HepG2 (cell line): ENCODE data around the gene CBX2. TPM values are rescaled to one million over a fixed set of nuclear protein-coding genes. Genes with fewer than 3 reads are reported as not detected.

Source experiments
- GATA4 ChIP-seq: sonication (generic); IDR thresholded peaks from 2 replicates; pipeline ENCODE4 v1.6.1; 2016; ENCODE audit warnings: antibody characterized with exemption, low read depth, borderline replicate concordance
- GTF2F1 ChIP-seq: fragments of 150-350 bp; IDR thresholded peaks from 2 replicates; pipeline ENCODE4 v1.6.1; 2014; ENCODE audit warnings: low read length
- HNRNPUL1 ChIP-seq: fragments of 200-400 bp; formaldehyde crosslinking; IDR thresholded peaks from 2 replicates; pipeline ENCODE4 v1.6.1; 2017; ENCODE audit warnings: low read depth, mild to moderate bottlenecking, low read length, moderate library complexity
- MTA3 ChIP-seq: sonication (generic); formaldehyde crosslinking; IDR thresholded peaks from 2 replicates; pipeline ENCODE4 v1.4.0; 2020; ENCODE audit warnings: missing genetic modification reagents
- U2AF1 ChIP-seq: fragments of 200-400 bp; formaldehyde crosslinking; optimal IDR thresholded peaks from 2 replicates; pipeline ENCODE3; 2017; ENCODE audit warnings: mild to moderate bottlenecking, low read depth, low read length
- ZMYM3 ChIP-seq: sonication (generic); formaldehyde crosslinking; IDR thresholded peaks from 2 replicates; pipeline ENCODE4 v1.5.1; 2020; ENCODE audit warnings: mild to moderate bottlenecking, missing genetic modification reagents
- ZNF510 ChIP-seq: sonication (generic); formaldehyde crosslinking; IDR thresholded peaks from 2 replicates; pipeline ENCODE4 v1.4.0; 2020; ENCODE audit warnings: low read depth, mild to moderate bottlenecking, missing genetic modification reagents
- ZNF83 ChIP-seq: sonication (generic); formaldehyde crosslinking; IDR thresholded peaks from 2 replicates; pipeline ENCODE4 v1.4.0; 2020; ENCODE audit warnings: missing genetic modification reagents, mild to moderate bottlenecking, borderline replicate concordance
- ZSCAN12 ChIP-seq: sonication (generic); formaldehyde crosslinking; IDR thresholded peaks from 2 replicates; pipeline ENCODE4 v1.9.0; 2021; ENCODE audit warnings: mild to moderate bottlenecking, missing genetic modification reagents
- polyA plus RNA-seq, 8 experiments: library from polyadenylated mRNA; depleted of rRNA in 3 of 8; stranded (reverse) in 7 of 8; unstranded in 1 of 8; fragments of >200 nt; fragmentation: Illumina TruSeq in 4 of 8; extraction: Trizol in 4 of 8; gene quantifications; 2 replicates each; pipeline versions ENCODE4 v1.2.1 to v1.2.3, GENCODE V29; 2011 to 2016; ENCODE audit warnings: low read depth in 4 of 8, missing spikeins in 1 of 8, mixed read lengths in 1 of 8; ENCODE audit not compliant: insufficient read depth in 1 of 8
- total RNA-seq, 5 experiments: library from RNA; depleted of rRNA; stranded (reverse); fragments of >200 nt; fragmentation: Illumina TruSeq; extraction: Trizol; gene quantifications; 2 replicates each; pipeline ENCODE4 v1.2.3, GENCODE V29; 2016; ENCODE audit warnings: low read depth in 1 of 5
- TF ChIP-seq, protein P1 (sequence below): sonication (generic); formaldehyde crosslinking; IDR thresholded peaks from 2 replicates; pipeline ENCODE4 v1.4.0; 2020; ENCODE audit warnings: mild to moderate bottlenecking, missing genetic modification reagents
- TF ChIP-seq, protein P2 (sequence below): sonication (generic); formaldehyde crosslinking; IDR thresholded peaks from 2 replicates; pipeline ENCODE4 v1.8.1; 2023; ENCODE audit warnings: missing genetic modification reagents, inconsistent platforms, borderline replicate concordance
- TF ChIP-seq, protein P3 (sequence below): sonication (generic); formaldehyde crosslinking; IDR thresholded peaks from 2 replicates; pipeline ENCODE4; 2020; ENCODE audit warnings: missing genetic modification reagents, mild to moderate bottlenecking, borderline replicate concordance
- TF ChIP-seq, protein P4 (sequence below): sonication (generic); formaldehyde crosslinking; IDR thresholded peaks from 2 replicates; pipeline ENCODE4 v1.4.0; 2020; ENCODE audit warnings: missing genetic modification reagents
- TF ChIP-seq, protein P5 (sequence below): sonication (generic); formaldehyde crosslinking; IDR thresholded peaks from 2 replicates; pipeline ENCODE4 v1.4.0; 2020; ENCODE audit warnings: missing genetic modification reagents

CBX2 gene
- total and polyA plus RNA-seq, 2 of the 13 experiments (the other 11 are each of a cell fraction or from before 2014, with no cell fraction given), result 14.5 to 31.1 TPM

DNA sequence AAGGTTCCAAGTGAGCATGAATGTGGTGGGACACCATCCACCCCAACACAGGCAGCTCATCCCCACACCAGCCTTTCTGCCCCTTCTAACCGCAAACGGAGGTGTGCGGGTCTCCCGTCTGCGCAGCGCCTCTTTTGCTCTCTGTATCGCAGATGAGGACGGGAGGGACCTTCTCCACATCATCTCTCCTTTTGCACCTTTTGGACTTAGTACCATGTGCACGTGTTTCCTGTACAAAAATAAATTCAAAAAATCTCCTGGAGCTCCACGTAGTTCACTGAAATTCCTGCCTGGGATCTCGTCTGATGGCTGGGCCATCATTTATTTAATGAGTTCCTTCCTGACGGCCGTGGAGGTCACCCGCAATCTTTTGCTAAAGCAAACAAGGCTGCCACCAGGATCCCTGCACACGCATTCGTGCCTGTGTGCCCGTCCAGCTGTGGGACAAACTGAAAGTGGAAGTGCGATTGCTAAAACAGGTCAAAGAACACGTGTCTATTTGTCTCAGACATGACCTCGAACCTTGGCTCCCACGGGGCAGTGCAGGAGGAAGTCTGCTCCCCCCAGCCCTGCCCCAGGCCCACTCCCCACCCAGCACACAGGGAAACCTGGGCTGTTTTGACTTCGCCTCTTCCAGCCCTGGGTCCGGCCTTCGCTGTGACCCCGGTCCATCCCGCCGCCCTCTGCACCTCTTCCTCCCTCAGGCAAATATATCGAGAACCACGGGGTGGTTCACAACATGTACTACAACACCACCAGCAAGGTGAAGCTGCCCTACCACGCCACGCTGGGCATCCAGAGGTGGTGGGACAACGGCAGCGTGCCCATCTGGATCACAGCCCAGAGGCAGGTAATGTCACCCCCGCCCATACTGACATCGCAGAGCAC, 44.9 kb upstream of the CBX2 start (continued):
- TF ChIP-seq, protein P1, sequence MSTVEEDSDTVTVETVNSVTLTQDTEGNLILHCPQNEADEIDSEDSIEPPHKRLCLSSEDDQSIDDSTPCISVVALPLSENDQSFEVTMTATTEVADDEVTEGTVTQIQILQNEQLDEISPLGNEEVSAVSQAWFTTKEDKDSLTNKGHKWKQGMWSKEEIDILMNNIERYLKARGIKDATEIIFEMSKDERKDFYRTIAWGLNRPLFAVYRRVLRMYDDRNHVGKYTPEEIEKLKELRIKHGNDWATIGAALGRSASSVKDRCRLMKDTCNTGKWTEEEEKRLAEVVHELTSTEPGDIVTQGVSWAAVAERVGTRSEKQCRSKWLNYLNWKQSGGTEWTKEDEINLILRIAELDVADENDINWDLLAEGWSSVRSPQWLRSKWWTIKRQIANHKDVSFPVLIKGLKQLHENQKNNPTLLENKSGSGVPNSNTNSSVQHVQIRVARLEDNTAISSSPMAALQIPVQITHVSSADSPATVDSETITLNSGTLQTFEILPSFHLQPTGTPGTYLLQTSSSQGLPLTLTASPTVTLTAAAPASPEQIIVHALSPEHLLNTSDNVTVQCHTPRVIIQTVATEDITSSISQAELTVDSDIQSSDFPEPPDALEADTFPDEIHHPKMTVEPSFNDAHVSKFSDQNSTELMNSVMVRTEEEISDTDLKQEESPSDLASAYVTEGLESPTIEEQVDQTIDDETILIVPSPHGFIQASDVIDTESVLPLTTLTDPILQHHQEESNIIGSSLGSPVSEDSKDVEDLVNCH (CRISPR knock-in tag), result 0 out of 2 replicates have a peak, but pooled peaks have one; percentile 36
- TF ChIP-seq, protein P2, sequence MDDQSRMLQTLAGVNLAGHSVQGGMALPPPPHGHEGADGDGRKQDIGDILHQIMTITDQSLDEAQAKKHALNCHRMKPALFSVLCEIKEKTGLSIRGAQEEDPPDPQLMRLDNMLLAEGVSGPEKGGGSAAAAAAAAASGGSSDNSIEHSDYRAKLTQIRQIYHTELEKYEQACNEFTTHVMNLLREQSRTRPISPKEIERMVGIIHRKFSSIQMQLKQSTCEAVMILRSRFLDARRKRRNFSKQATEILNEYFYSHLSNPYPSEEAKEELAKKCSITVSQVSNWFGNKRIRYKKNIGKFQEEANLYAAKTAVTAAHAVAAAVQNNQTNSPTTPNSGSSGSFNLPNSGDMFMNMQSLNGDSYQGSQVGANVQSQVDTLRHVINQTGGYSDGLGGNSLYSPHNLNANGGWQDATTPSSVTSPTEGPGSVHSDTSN, result no peak
- TF ChIP-seq, protein P3, sequence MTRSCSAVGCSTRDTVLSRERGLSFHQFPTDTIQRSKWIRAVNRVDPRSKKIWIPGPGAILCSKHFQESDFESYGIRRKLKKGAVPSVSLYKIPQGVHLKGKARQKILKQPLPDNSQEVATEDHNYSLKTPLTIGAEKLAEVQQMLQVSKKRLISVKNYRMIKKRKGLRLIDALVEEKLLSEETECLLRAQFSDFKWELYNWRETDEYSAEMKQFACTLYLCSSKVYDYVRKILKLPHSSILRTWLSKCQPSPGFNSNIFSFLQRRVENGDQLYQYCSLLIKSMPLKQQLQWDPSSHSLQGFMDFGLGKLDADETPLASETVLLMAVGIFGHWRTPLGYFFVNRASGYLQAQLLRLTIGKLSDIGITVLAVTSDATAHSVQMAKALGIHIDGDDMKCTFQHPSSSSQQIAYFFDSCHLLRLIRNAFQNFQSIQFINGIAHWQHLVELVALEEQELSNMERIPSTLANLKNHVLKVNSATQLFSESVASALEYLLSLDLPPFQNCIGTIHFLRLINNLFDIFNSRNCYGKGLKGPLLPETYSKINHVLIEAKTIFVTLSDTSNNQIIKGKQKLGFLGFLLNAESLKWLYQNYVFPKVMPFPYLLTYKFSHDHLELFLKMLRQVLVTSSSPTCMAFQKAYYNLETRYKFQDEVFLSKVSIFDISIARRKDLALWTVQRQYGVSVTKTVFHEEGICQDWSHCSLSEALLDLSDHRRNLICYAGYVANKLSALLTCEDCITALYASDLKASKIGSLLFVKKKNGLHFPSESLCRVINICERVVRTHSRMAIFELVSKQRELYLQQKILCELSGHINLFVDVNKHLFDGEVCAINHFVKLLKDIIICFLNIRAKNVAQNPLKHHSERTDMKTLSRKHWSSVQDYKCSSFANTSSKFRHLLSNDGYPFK (CRISPR knock-in tag), result peak; percentile 49; the same call in 1 of the 2 replicates
- TF ChIP-seq ZNF83 (CRISPR knock-in tag), result peak; percentile 80; the same call in 1 of the 2 replicates
- 0 out of 2 replicates have a peak, but pooled peaks have one; percentile 62 for TF ChIP-seq ZNF510
- TF ChIP-seq ZSCAN12 (CRISPR knock-in tag), result no peak
- TF ChIP-seq ZMYM3, result peak; percentile 36; the same call in 1 of the 2 replicates
- TF ChIP-seq, protein P4, sequence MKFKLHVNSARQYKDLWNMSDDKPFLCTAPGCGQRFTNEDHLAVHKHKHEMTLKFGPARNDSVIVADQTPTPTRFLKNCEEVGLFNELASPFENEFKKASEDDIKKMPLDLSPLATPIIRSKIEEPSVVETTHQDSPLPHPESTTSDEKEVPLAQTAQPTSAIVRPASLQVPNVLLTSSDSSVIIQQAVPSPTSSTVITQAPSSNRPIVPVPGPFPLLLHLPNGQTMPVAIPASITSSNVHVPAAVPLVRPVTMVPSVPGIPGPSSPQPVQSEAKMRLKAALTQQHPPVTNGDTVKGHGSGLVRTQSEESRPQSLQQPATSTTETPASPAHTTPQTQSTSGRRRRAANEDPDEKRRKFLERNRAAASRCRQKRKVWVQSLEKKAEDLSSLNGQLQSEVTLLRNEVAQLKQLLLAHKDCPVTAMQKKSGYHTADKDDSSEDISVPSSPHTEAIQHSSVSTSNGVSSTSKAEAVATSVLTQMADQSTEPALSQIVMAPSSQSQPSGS (CRISPR knock-in tag), result peak; percentile 73
- no peak for TF ChIP-seq U2AF1
- TF ChIP-seq HNRNPUL1, result no peak
- TF ChIP-seq GTF2F1, result no peak
- TF ChIP-seq, protein P5, sequence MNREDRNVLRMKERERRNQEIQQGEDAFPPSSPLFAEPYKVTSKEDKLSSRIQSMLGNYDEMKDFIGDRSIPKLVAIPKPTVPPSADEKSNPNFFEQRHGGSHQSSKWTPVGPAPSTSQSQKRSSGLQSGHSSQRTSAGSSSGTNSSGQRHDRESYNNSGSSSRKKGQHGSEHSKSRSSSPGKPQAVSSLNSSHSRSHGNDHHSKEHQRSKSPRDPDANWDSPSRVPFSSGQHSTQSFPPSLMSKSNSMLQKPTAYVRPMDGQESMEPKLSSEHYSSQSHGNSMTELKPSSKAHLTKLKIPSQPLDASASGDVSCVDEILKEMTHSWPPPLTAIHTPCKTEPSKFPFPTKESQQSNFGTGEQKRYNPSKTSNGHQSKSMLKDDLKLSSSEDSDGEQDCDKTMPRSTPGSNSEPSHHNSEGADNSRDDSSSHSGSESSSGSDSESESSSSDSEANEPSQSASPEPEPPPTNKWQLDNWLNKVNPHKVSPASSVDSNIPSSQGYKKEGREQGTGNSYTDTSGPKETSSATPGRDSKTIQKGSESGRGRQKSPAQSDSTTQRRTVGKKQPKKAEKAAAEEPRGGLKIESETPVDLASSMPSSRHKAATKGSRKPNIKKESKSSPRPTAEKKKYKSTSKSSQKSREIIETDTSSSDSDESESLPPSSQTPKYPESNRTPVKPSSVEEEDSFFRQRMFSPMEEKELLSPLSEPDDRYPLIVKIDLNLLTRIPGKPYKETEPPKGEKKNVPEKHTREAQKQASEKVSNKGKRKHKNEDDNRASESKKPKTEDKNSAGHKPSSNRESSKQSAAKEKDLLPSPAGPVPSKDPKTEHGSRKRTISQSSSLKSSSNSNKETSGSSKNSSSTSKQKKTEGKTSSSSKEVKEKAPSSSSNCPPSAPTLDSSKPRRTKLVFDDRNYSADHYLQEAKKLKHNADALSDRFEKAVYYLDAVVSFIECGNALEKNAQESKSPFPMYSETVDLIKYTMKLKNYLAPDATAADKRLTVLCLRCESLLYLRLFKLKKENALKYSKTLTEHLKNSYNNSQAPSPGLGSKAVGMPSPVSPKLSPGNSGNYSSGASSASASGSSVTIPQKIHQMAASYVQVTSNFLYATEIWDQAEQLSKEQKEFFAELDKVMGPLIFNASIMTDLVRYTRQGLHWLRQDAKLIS (CRISPR knock-in tag), result no peak
- no peak for TF ChIP-seq GATA4
- no peak for TF ChIP-seq MTA3 (CRISPR knock-in tag)
